Testis (tissue), 3 donors: Measurements from ENCODE around the gene VCL. TPM values are rescaled to one million over a fixed set of nuclear protein-coding genes. Genes with fewer than 3 reads are reported as not detected.

ENCODE experiments used
- DNase-seq: peaks from one replicate; pipeline ENCODE4 v3.0.0-alpha.2; 2019
- H3K27ac ChIP-seq, 2 donors: fragments of 200-600 bp; sonication (generic); one replicate each; pipeline ENCODE4 v1.5.1; 2019
- H3K27me3 ChIP-seq: fragments of 200-600 bp; sonication (generic); one replicate; pipeline ENCODE4 v1.5.1; 2019
- H3K36me3 ChIP-seq: fragments of 200-600 bp; sonication (generic); one replicate; pipeline ENCODE4 v1.5.1; 2017; ENCODE audit warnings: low read depth; ENCODE audit errors: missing control alignments
- H3K4me1 ChIP-seq: fragments of 200-600 bp; sonication (generic); one replicate; pipeline ENCODE4 v1.5.1; 2019
- H3K4me3 ChIP-seq, 2 donors: fragments of 200-600 bp; sonication (generic); one replicate each; pipeline ENCODE4 v1.5.1; 2017 to 2019
- H3K9me3 ChIP-seq: fragments of 200-600 bp; sonication (generic); one replicate; pipeline ENCODE4 v1.5.1; 2017
- CTCF ChIP-seq, 3 experiments: fragments of 450-650 bp in 2 of 3; fragments of 200-600 bp in 1 of 3; sonication (generic) in 1 of 3; IDR thresholded peaks; one replicate each; pipeline ENCODE4 v1.5.1; 2016 to 2019; ENCODE audit warnings: antibody characterized with exemption in 3 of 3, mild to moderate bottlenecking in 2 of 3, moderate library complexity in 1 of 3
- POLR2A ChIP-seq: fragments of 450-650 bp; IDR thresholded peaks from one replicate; pipeline ENCODE4 v1.6.1; 2017; ENCODE audit warnings: antibody characterized with exemption, mild to moderate bottlenecking, moderate library complexity
- WGBS, 2 donors: methylation state at CpG; one replicate each; pipeline ENCODE4 v1.1.5; 2018; 5-methylcytosine and 5-hydroxymethylcytosine counted together
- intact Hi-C: fragments of 100-400 bp; cut with DNase I; formaldehyde crosslinking; loops from one replicate; pipeline ENCODE4 v1.15.1; 2023; ENCODE audit warnings: low total_unique reads
- polyA plus RNA-seq: library from polyadenylated mRNA; stranded (reverse); fragments of 350-450 nt; fragmentation: Illumina TruSeq; extraction: RNeasy Lipid Tissue Mini Kit (QIAGEN cat#74804); gene quantifications from one replicate; pipeline ENCODE4 v1.2.3, GENCODE V29; 2014; ENCODE audit warnings: low read depth, low replicate concordance; ENCODE audit not compliant: insufficient read depth
- total RNA-seq, 2 donors: library from RNA; depleted of rRNA; stranded (reverse); fragments of >200 nt; gene quantifications; one replicate each; pipeline ENCODE4 v1.2.3, GENCODE V29; 2016

VCL gene
- total and polyA plus RNA-seq, 3 donors from 2014 or later = 106 to 272 (median 267) TPM

GRCh38 chr10:73971636-73972354 is 26.1 kb upstream of the VCL start:
- no peak overlapping the region for H3K4me3 ChIP-seq
- intact Hi-C loops = no loop called here
- DNase-seq = no peak
- H3K27me3 ChIP-seq = no peaks in the 10 kb centered on the region
- H3K4me1 ChIP-seq = peaks cover 26% of the 10 kb centered on the region
- H3K36me3 ChIP-seq = no peaks in the 10 kb centered on the region
- no peaks in the 10 kb centered on the region for H3K9me3 ChIP-seq
- WGBS, 2 donors = 90% methylated on average over 2 of the region's 2 CpGs
- H3K27ac ChIP-seq = no peak overlapping the region
- TF ChIP-seq POLR2A (no peak), CTCF (IDR thresholded peaks at IDR 0.05) (no peak)

GRCh38 chr10:73973427-73973826 is 24.5 kb upstream of the VCL start:
- no peaks in the 10 kb centered on the region for H3K9me3 ChIP-seq
- intact Hi-C loops = no loop called here
- no peak overlapping the region for H3K4me3 ChIP-seq
- WGBS, 2 donors = 98 to 99% methylated on average over 2 of the region's 2 CpGs
- DNase-seq = no peak
- no peaks in the 10 kb centered on the region for H3K36me3 ChIP-seq
- TF ChIP-seq POLR2A (no peak), CTCF (IDR thresholded peaks at IDR 0.05) (no peak)
- H3K27ac ChIP-seq = no peak overlapping the region
- peaks cover 16% of the 10 kb centered on the region for H3K4me1 ChIP-seq
- H3K27me3 ChIP-seq = no peaks in the 10 kb centered on the region

GRCh38 chr10:73974309-73974946 is 23.5 kb upstream of the VCL start:
- Histone ChIP-seq H3K4me1 (peaks cover 13% of the 10 kb centered on the region), H3K9me3 (no peaks in the 10 kb centered on the region), H3K27me3 (no peaks in the 10 kb centered on the region), H3K4me3 (no peak overlapping the region), H3K27ac (no peak overlapping the region), H3K36me3 (no peaks in the 10 kb centered on the region)
- no peak for DNase-seq
- TF ChIP-seq POLR2A (no peak), CTCF (IDR thresholded peaks at IDR 0.05) (no peak)
- intact Hi-C loops = no loop called here
- WGBS, 2 donors = 86 to 88% methylated on average over 5 of the region's 5 CpGs

- no peak overlapping the region for H3K4me3 ChIP-seq
- WGBS, 2 donors = 89 to 97% methylated on average over 4 of the region's 4 CpGs
- DNase-seq = no peak
- no peaks in the 10 kb centered on the region for H3K36me3 ChIP-seq
- no peaks in the 10 kb centered on the region for H3K9me3 ChIP-seq
- H3K27me3 ChIP-seq = no peaks in the 10 kb centered on the region
- intact Hi-C loops = no loop called here
- peaks cover 20% of the 10 kb centered on the region for H3K4me1 ChIP-seq
- no peak overlapping the region for H3K27ac ChIP-seq
- TF ChIP-seq CTCF (IDR thresholded peaks at IDR 0.05) (no peak), POLR2A (no peak)
Measured at GRCh38 chr10:73975388-73975787, 22.5 kb upstream of the VCL start.
